ENCODE results near the gene ALKBH3.

ALKBH3 gene

DNA sequence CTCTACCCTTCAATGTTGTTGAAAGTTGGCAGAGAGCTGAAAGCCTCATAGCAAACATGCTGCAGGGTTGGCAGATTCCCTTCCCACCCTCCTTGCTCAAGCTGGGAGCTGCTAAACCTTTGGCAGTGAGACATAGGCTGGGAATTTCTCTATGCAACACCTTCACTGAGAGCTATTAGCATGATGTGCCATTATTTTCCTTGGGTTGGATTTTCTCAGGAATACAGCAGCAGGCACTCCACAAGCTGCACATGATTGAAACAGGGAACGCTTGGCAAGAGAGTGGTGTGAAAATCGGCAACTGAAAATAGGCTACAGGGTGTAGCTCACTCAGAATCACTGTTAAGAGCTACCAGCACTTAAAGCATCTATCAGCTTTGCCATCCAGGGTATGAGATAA lies 9.6 kb upstream of the ALKBH3 start:
- TF ChIP-seq, protein P1, sequence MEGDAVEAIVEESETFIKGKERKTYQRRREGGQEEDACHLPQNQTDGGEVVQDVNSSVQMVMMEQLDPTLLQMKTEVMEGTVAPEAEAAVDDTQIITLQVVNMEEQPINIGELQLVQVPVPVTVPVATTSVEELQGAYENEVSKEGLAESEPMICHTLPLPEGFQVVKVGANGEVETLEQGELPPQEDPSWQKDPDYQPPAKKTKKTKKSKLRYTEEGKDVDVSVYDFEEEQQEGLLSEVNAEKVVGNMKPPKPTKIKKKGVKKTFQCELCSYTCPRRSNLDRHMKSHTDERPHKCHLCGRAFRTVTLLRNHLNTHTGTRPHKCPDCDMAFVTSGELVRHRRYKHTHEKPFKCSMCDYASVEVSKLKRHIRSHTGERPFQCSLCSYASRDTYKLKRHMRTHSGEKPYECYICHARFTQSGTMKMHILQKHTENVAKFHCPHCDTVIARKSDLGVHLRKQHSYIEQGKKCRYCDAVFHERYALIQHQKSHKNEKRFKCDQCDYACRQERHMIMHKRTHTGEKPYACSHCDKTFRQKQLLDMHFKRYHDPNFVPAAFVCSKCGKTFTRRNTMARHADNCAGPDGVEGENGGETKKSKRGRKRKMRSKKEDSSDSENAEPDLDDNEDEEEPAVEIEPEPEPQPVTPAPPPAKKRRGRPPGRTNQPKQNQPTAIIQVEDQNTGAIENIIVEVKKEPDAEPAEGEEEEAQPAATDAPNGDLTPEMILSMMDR (IDR thresholded peaks at IDR 0.05; ENCODE audit: insufficient read depth, low read length, poor library complexity, severe bottlenecking) = no peak
- Histone ChIP-seq H3K4me3 (replicated peaks; ENCODE audit: low read depth, low read length) (no peak overlapping the region), H3K36me3 (ENCODE audit: control insufficient read depth, insufficient read depth, low read length) (no peaks in the 10 kb centered on the region), H3K27me3 (replicated peaks; ENCODE audit: control insufficient read depth, insufficient read depth, low read length) (peaks cover 1% of the 10 kb centered on the region)
- no peak for DNase-seq (ENCODE audit: extremely low read depth, insufficient read length)

DNA sequence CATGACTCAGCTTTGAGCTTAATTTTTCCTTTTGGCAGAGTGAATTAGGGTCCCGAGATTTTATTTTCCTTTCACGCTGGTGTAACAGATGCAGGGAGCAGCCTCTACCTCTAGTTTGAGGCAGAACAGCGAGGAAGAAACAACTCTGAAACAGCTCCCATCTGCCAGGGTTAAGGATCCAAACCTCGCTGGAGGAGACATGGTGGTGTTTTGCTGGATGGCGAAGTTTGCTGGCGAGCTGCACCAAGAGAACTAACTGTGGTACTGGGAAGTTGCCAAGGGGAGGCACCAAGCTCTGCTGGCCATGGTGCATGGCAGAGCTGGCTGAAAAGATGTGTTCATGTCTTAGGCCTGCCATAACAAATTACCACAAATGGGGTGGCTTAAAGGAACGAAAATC lies 7.6 kb upstream of the ALKBH3 start:
- peaks cover 1% of the 10 kb centered on the region for H3K27me3 ChIP-seq (replicated peaks; ENCODE audit: control insufficient read depth, insufficient read depth, low read length)
- TF ChIP-seq, protein P1 (IDR thresholded peaks at IDR 0.05; ENCODE audit: insufficient read depth, low read length, poor library complexity, severe bottlenecking) = no peak
- DNase-seq (ENCODE audit: extremely low read depth, insufficient read length) = no peak

DNA sequence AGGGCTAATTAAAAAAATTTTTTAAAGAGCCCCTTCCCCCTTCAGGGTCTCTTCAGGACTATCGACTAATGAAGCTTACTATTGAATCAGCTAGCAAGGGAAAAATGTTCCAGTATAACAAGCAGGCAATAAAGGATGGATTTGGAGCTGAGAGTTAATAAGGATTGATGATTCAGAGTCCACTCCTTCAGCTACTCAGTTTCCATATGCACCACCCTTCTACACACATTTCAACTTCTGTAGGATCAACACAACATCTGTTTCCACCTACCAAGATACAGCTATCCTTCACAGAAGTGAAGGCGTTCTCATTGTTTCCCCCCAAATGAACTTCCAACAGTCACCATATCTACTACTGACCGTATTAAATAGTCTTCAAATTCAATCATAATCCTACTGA lies 6.6 kb upstream of the ALKBH3 start:
- DNase-seq (ENCODE audit: extremely low read depth, insufficient read length) = no peak
- TF ChIP-seq, protein P1 (IDR thresholded peaks at IDR 0.05; ENCODE audit: insufficient read depth, low read length, poor library complexity, severe bottlenecking) = no peak
- Histone ChIP-seq H3K27me3 (replicated peaks; ENCODE audit: control insufficient read depth, insufficient read depth, low read length) (peaks cover 1% of the 10 kb centered on the region), H3K4me3 (replicated peaks; ENCODE audit: low read depth, low read length) (no peak overlapping the region), H3K36me3 (ENCODE audit: control insufficient read depth, insufficient read depth, low read length) (no peaks in the 10 kb centered on the region)

More for the DNA sequence above, 7.6 kb upstream of the ALKBH3 start:
- Histone ChIP-seq H3K36me3 (ENCODE audit: control insufficient read depth, insufficient read depth, low read length) (no peaks in the 10 kb centered on the region), H3K4me3 (replicated peaks; ENCODE audit: low read depth, low read length) (no peak overlapping the region)

DNA sequence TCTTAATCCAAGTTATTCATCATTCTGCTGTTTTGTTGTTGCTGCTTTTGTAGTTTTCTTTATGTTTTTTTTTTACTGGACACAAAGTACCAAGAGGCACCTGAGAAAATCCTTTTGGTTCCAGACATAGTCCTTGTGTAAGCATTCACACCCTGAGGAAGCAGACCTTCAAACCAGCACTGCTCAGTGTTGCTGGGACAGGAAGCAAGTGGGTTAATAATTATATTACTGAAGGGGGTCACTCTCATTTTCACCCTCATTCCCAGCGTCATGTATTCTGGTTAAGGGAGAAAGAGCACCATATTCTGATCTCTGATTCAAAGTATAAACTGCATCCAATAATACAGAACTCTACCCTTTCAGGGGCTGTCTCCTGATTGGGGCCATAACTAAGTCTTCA lies 5.9 kb upstream of the ALKBH3 start:
- Histone ChIP-seq H3K4me3 (replicated peaks; ENCODE audit: low read depth, low read length) (no peak overlapping the region), H3K36me3 (ENCODE audit: control insufficient read depth, insufficient read depth, low read length) (no peaks in the 10 kb centered on the region), H3K27me3 (replicated peaks; ENCODE audit: control insufficient read depth, insufficient read depth, low read length) (peaks cover 1% of the 10 kb centered on the region)
- no peak for DNase-seq (ENCODE audit: extremely low read depth, insufficient read length)
- TF ChIP-seq, protein P1 (IDR thresholded peaks at IDR 0.05; ENCODE audit: insufficient read depth, low read length, poor library complexity, severe bottlenecking) = no peak

DNA sequence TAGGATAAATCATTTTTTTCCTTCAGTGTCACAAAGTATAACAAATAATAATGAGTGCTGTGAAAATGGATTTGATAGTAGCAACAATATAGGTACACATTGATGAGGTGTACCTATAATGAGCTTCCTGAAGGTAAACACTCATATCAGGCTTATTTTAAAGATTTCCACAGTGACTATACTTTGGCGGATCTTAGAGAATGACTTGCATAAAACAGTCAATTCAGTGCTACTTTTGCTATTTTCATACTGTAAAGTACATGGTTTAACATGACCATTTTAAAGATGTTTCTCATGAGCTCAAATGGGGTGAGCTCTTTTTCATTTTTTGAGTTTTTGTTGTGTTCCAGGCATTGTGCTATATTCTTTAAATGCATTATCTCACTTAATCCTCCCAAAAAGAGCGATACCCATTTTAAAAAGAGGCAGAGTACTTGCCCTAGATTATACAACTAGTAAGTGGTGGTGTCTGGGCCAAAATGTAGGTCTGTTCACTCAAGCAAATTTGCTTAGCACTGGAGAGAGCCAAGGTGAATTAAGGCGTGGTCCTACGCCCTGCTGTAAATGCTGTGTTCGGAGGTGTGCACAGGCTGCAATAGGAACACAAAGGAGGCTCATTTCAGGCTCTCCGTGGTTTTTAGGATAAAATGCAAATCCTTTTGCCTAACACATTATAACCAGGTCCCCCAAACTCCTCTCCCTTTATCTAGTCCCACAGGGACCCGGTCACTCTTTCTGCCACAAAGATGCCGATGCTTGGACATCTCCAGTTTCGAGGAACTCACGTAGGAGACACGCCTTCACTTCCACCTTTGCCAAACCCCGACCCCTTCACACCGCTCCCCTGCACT lies 617 bp upstream of the ALKBH3 start:
- peak overlapping the region; percentile 81 for H3K4me3 ChIP-seq (replicated peaks; ENCODE audit: low read depth, low read length)
- TF ChIP-seq, protein P1 (IDR thresholded peaks at IDR 0.05; ENCODE audit: insufficient read depth, low read length, poor library complexity, severe bottlenecking) = no peak
- H3K27me3 ChIP-seq (replicated peaks; ENCODE audit: control insufficient read depth, insufficient read depth, low read length) = no peaks in the 10 kb centered on the region
- no peaks in the 10 kb centered on the region; the same call in none of the 2 replicates for H3K36me3 ChIP-seq (ENCODE audit: control insufficient read depth, insufficient read depth, low read length)
- DNase-seq (ENCODE audit: extremely low read depth, insufficient read length) = no peak
